HepG2 (cell line): ENCODE measurements around the gene TMEM14A. TPM values are rescaled to one million over a fixed set of nuclear protein-coding genes. Genes with fewer than 3 reads are reported as not detected.
A peak's percentile ranks its signal among the peaks of the same experiment; 100 is the strongest.

Experiments used
- CREB1 ChIP-seq, 2 experiments: fragments of 450-650 bp in 1 of 2; IDR thresholded peaks; 2 replicates each; pipeline ENCODE4 v1.6.1; 2016 to 2017; ENCODE audit warnings: control low read depth in 1 of 2, mild to moderate bottlenecking in 1 of 2, missing compliant biosample characterization in 1 of 2, missing genetic modification characterization in 1 of 2
- GATA4 ChIP-seq: sonication (generic); IDR thresholded peaks from 2 replicates; pipeline ENCODE4 v1.6.1; 2016; ENCODE audit warnings: antibody characterized with exemption, low read depth, borderline replicate concordance
- HDAC2 ChIP-seq: sonication (generic); formaldehyde crosslinking; IDR thresholded peaks from 2 replicates; pipeline ENCODE4 v1.4.0; 2020; ENCODE audit warnings: missing genetic modification reagents
- HNF4G ChIP-seq, 2 experiments: sonication (generic) in 1 of 2; formaldehyde crosslinking in 1 of 2; IDR thresholded peaks; 2 replicates each; pipeline versions ENCODE4 v1.4.0 to v1.6.1; 2011 to 2020; ENCODE audit warnings: borderline replicate concordance in 2 of 2, low read depth in 2 of 2, mild to moderate bottlenecking in 2 of 2, low read length in 1 of 2, missing genetic modification reagents in 1 of 2, moderate library complexity in 1 of 2
- IRF2 ChIP-seq: IDR thresholded peaks from 2 replicates; pipeline ENCODE4 v1.6.1; 2018; ENCODE audit warnings: missing genetic modification reagents, missing compliant biosample characterization
- LBX2 ChIP-seq: sonication (generic); formaldehyde crosslinking; IDR thresholded peaks from 2 replicates; pipeline ENCODE4 v1.5.0; 2020; ENCODE audit warnings: missing genetic modification reagents, mild to moderate bottlenecking, borderline replicate concordance
- MLXIP ChIP-seq: sonication (generic); formaldehyde crosslinking; IDR thresholded peaks from 2 replicates; pipeline ENCODE4 v1.9.0; 2021; ENCODE audit warnings: missing genetic modification reagents, borderline replicate concordance
- MYNN ChIP-seq: sonication (generic); formaldehyde crosslinking; IDR thresholded peaks from 2 replicates; pipeline ENCODE4 v1.4.0; 2020; ENCODE audit warnings: mild to moderate bottlenecking, low read depth, missing genetic modification reagents
- NFE2 ChIP-seq: sonication (generic); formaldehyde crosslinking; IDR thresholded peaks from 2 replicates; pipeline ENCODE4 v1.4.0; 2020; ENCODE audit warnings: missing genetic modification reagents
- PAWR ChIP-seq: sonication (generic); formaldehyde crosslinking; IDR thresholded peaks from 2 replicates; pipeline ENCODE4 v1.4.0; 2020; ENCODE audit warnings: missing genetic modification reagents, mild to moderate bottlenecking, borderline replicate concordance
- PAXIP1 ChIP-seq: sonication (generic); formaldehyde crosslinking; conservative IDR thresholded peaks from 2 replicates; pipeline ENCODE4 v1.4.0; 2020; ENCODE audit warnings: mild to moderate bottlenecking, missing genetic modification reagents, moderate library complexity
- RELA ChIP-seq: sonication (generic); formaldehyde crosslinking; IDR thresholded peaks from 2 replicates; pipeline ENCODE4 v1.4.0; 2020; ENCODE audit warnings: missing genetic modification reagents
- SKI ChIP-seq: fragments of 450-650 bp; IDR thresholded peaks from one replicate; pipeline ENCODE4 v1.6.1; 2018; ENCODE audit warnings: mild to moderate bottlenecking; ENCODE audit not compliant: partially characterized antibody
- SP1 ChIP-seq, 2 experiments: fragments of 450-650 bp in 1 of 2; sonication (generic) in 1 of 2; formaldehyde crosslinking in 1 of 2; IDR thresholded peaks; 2 replicates each; pipeline versions ENCODE4 v1.4.0 to v1.6.1; 2016 to 2020; ENCODE audit warnings: missing genetic modification reagents in 1 of 2
- SP4 ChIP-seq: sonication (generic); formaldehyde crosslinking; IDR thresholded peaks from 2 replicates; pipeline ENCODE4 v1.8.1; 2023; ENCODE audit warnings: mild to moderate bottlenecking, missing genetic modification reagents
- TBP ChIP-seq: sonication (generic); formaldehyde crosslinking; IDR thresholded peaks from 2 replicates; pipeline ENCODE4 v1.5.0; 2020; ENCODE audit warnings: missing genetic modification reagents
- XRCC5 ChIP-seq: fragments of 200-400 bp; formaldehyde crosslinking; optimal IDR thresholded peaks from 2 replicates; pipeline ENCODE3; 2017; ENCODE audit warnings: mild to moderate bottlenecking, low read length
- ZFP36 ChIP-seq: fragments of 150-350 bp; IDR thresholded peaks from 2 replicates; pipeline ENCODE4 v1.6.1; 2018; ENCODE audit warnings: borderline replicate concordance, low read length, low read depth; ENCODE audit not compliant: partially characterized antibody
- ZNF326 ChIP-seq: sonication (generic); formaldehyde crosslinking; IDR thresholded peaks from 2 replicates; pipeline ENCODE4 v1.4.0; 2020; ENCODE audit warnings: missing genetic modification reagents, borderline replicate concordance
- ZNF564 ChIP-seq: sonication (generic); formaldehyde crosslinking; IDR thresholded peaks from 2 replicates; pipeline ENCODE4 v1.8.1; 2023; ENCODE audit warnings: mild to moderate bottlenecking, missing genetic modification reagents
- ZNF678 ChIP-seq: sonication (generic); formaldehyde crosslinking; IDR thresholded peaks from 2 replicates; pipeline ENCODE4 v1.4.0; 2020; ENCODE audit warnings: mild to moderate bottlenecking, missing genetic modification reagents
- ZNF713 ChIP-seq: sonication (generic); formaldehyde crosslinking; IDR thresholded peaks from 2 replicates; pipeline ENCODE4 v1.4.0; 2020; ENCODE audit warnings: mild to moderate bottlenecking, missing genetic modification reagents
- polyA plus RNA-seq, 8 experiments: library from polyadenylated mRNA; depleted of rRNA in 3 of 8; stranded (reverse) in 7 of 8; unstranded in 1 of 8; fragments of >200 nt; fragmentation: Illumina TruSeq in 4 of 8; extraction: Trizol in 4 of 8; gene quantifications; 2 replicates each; pipeline versions ENCODE4 v1.2.1 to v1.2.3, GENCODE V29; 2011 to 2016; ENCODE audit warnings: low read depth in 4 of 8, missing spikeins in 1 of 8, mixed read lengths in 1 of 8; ENCODE audit not compliant: insufficient read depth in 1 of 8
- total RNA-seq, 5 experiments: library from RNA; depleted of rRNA; stranded (reverse); fragments of >200 nt; fragmentation: Illumina TruSeq; extraction: Trizol; gene quantifications; 2 replicates each; pipeline ENCODE4 v1.2.3, GENCODE V29; 2016; ENCODE audit warnings: low read depth in 1 of 5
- TF ChIP-seq, protein P1 (sequence below): sonication (generic); formaldehyde crosslinking; IDR thresholded peaks from 2 replicates; pipeline ENCODE4 v1.4.0; 2020; ENCODE audit warnings: missing genetic modification reagents

Gene TMEM14A
- total and polyA plus RNA-seq, 2 of the 13 experiments (the other 11 are each of a cell fraction or from before 2014, with no cell fraction given), result 24.6 to 73.7 TPM

DNA sequence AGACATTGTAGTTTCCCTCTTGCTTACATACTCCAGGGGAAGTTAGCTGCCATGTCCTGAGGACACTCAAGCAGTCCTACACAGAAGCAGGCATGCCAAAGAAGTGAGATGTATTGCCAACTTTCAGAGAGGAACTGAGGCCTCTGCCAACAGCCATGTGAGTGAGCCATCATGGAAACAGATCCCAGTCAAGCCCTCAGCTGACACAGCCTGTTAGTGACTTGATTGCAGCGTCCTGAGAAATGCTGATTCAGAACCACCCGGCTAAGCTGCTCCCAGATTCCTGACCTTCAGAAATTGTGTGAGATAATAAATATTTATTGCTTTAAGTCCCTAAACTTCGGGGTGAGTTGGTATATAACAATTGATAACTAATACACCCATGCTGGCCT is 54.2 kb downstream of the TMEM14A start (continued):
- TF ChIP-seq CREB1 (IDR thresholded peaks at IDR 0.05) (no peak), CREB1 (CRISPR knock-in tag; IDR thresholded peaks at IDR 0.05) (no peak), RELA (no peak), ZFP36 (no peak), NFE2 (CRISPR knock-in tag) (0 out of 2 replicates have a peak, but pooled peaks have one; percentile 5), PAWR (no peak), ZNF564 (CRISPR knock-in tag) (no peak), HDAC2 (CRISPR knock-in tag) (no peak), IRF2 (no peak), LBX2 (no peak), PAXIP1 (CRISPR knock-in tag) (no peak), TBP (no peak), HNF4G (IDR thresholded peaks at IDR 0.05; ENCODE audit: borderline replicate concordance, low read depth, low read length) (0 out of 2 replicates have a peak, but pooled peaks have one; percentile 22), HNF4G (CRISPR knock-in tag; IDR thresholded peaks at IDR 0.05; ENCODE audit: borderline replicate concordance, low read depth) (no peak), ZNF326 (CRISPR knock-in tag) (no peak), ZNF678 (CRISPR knock-in tag) (no peak), SKI (no peak), MLXIP (CRISPR knock-in tag) (no peak), MYNN (CRISPR knock-in tag) (0 out of 2 replicates have a peak, but pooled peaks have one; percentile 29), GATA4 (no peak), XRCC5 (peak; percentile 8), SP1 (IDR thresholded peaks at IDR 0.05) (no peak), SP1 (CRISPR knock-in tag; IDR thresholded peaks at IDR 0.05) (no peak), ZNF713 (no peak), SP4 (CRISPR knock-in tag) (no peak)
- TF ChIP-seq, protein P1, sequence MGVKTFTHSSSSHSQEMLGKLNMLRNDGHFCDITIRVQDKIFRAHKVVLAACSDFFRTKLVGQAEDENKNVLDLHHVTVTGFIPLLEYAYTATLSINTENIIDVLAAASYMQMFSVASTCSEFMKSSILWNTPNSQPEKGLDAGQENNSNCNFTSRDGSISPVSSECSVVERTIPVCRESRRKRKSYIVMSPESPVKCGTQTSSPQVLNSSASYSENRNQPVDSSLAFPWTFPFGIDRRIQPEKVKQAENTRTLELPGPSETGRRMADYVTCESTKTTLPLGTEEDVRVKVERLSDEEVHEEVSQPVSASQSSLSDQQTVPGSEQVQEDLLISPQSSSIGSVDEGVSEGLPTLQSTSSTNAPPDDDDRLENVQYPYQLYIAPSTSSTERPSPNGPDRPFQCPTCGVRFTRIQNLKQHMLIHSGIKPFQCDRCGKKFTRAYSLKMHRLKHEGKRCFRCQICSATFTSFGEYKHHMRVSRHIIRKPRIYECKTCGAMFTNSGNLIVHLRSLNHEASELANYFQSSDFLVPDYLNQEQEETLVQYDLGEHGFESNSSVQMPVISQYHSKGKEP (CRISPR knock-in tag), result no peak
